CD4-positive, alpha-beta T cell treated with Interleukin-1 beta for 1 hour (primary cell): ENCODE measurements around the gene GALNT7.
"Not testable (repeated sequence)": the region's sequence is repeated elsewhere in the genome, so short reads cannot be mapped to it uniquely, and the experiment has no call there.

Source experiments
- DNase-seq, 2 donors: peaks; one replicate each; pipeline ENCODE4 v3.0.0-alpha.2; 2020 to 2022

The GALNT7 gene, protein sequence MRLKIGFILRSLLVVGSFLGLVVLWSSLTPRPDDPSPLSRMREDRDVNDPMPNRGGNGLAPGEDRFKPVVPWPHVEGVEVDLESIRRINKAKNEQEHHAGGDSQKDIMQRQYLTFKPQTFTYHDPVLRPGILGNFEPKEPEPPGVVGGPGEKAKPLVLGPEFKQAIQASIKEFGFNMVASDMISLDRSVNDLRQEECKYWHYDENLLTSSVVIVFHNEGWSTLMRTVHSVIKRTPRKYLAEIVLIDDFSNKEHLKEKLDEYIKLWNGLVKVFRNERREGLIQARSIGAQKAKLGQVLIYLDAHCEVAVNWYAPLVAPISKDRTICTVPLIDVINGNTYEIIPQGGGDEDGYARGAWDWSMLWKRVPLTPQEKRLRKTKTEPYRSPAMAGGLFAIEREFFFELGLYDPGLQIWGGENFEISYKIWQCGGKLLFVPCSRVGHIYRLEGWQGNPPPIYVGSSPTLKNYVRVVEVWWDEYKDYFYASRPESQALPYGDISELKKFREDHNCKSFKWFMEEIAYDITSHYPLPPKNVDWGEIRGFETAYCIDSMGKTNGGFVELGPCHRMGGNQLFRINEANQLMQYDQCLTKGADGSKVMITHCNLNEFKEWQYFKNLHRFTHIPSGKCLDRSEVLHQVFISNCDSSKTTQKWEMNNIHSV

DNA sequence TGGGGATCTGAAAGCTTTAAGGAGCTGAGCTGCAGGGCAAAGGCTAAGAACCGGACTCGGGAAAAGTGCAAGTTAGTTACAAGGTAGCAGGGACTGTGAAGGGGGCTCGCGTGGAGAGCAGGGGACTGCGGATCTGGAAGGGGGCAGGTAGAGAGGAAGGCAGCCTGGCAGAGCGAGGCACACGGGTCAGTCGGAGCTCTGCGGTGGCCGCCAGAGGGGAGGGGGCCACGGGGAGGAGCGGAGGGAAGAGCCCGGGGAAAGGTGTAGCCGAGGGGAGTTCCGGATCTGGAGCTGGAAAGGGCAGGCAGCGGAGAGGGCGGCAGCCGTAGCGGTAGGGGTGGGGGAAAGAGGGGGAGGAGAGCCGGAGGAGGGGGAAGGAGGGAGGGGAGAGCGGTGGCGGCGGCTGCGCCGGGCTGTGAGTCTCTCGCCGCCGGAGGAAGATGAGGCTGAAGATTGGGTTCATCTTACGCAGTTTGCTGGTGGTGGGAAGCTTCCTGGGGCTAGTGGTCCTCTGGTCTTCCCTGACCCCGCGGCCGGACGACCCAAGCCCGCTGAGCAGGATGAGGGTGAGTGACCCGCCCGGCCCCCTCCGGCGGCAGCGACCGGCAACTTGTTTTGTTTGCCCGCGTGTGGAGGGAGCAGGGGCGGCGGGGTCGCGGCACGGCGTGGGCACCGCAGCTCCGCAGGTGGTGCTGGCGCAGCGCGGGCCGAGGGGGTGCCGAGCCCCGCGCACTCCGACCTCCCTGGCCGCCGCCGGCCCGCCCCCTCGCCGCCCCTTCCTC, at the start of gene GALNT7:
Gene GALNT7 (plus strand): TSS at position 416 of the 782 bp plus-strand sequence. CDS start 25 bp downstream, at position 441.
- peak; percentile 55 to 64 for DNase-seq

DNA sequence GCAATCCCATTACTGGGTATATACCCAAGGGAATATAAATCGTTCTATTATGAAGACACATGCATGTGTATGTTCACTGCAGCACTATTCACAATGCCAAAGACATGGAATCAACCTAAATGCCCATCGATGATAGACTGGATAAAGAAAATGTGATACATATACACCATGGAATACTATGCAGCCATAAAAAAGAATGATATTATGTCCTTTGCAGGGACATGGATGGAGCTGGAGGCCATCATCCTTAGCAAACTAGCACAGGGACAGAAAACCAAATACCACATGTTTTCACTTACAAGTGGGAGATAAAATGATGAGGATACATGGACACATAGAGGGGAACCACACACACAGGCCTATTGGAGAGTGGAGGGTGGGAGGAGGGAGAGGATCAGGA, 49.8 kb upstream of the GALNT7 start:
- not testable (repeated sequence) for DNase-seq

DNA sequence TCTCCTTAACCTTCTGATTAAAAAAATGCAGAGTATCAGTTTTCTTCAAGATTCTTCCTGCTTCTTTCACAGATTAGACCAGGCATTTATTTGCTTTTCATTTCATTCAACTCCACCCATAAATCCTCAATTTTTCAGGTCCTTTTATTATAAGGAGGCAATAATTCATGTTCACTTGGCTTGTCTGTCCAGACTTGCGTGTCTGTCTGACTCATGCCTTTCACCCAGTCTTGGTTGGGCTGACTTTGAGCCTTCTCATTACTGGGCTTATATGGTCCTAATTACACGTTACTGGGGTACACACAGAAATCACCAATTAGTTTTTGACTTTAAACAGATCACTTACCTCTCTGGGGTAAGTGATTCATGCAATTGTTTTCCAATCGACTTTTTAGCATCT, 48.8 kb upstream of the GALNT7 start:
- DNase-seq: no peak

DNA sequence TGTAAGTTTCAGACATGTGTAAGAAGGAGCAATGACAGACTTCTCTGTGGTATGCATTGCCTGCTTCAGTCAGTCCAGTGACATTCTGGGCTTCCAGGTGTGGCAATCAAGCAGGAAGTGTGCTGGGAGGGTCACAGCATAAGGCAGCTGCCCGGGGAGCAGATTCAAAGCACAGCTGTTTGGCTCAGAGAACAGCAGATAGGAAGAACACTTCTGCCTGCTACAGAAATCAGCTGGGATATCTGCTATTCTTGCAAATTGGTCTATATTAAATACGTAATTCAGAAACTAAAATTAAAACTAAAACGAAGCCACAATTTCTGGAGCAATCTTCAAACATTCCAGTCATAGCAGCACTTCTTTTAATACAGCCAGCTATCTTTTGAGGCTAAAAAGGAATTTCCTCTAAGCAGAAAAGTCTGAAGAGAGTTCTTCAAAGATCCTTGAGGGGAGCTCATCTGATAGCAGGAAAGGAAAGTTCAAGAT, 47.5 kb upstream of the GALNT7 start:
- DNase-seq: peak in 1 of 2 donors; percentile 2

DNA sequence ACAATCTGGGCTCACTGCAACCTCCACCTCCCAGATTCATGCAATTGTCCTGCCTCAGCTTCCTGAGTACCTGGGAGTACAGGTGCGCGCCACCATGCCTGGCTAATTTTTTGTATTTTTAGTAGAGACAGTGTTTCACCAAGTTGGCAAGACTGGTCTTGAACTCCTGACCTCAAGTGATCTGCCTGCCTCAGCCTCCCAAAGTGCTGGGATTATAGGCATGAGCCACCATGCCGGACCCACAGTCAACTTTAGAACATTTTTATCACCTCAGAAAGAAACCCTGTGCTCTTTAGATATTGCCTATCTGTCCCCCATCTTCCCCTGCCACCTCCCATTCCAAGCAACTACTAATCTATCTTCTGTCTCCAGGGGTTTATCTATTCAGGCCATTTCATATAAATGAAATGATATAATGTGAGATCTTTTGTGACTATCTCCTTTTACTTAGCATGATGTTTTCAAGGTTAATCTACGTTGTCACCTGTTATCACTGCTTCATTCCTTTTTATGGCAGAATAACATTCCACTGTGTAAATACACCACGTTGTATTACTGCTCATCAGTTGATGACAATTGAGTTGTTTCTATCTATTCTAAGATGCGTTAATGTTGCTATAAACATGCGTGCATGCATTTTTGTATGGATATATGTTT, 44.3 kb upstream of the GALNT7 start:
- DNase-seq: no peak

DNA sequence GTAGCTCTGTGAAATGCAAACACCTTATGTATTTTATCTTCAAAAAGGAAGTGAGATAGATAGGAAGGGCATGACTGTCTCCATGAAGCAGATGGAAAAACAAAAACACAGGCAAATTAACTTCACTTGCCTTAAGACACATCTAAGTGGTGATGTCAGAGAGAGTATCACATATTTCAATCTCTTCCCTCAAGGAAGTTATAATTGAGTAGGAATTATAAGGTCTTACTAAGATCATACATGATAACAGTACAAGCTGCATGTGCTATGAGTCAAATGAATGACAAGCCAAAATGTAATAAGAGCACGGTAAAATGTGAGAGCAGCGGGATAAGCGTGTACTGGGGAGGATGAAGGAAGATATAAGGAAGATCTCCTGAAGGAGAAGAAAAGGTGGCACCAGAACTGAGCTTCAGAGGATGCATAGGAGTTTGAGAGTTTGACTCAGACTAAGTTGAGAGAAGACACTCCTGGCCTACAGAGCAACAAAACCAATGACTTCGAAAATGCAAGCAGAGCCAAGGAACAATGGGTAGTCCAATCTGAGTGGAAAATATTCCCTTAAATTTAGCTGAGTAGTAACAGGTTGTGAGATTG, 43.3 kb upstream of the GALNT7 start:
- DNase-seq: no peak

DNA sequence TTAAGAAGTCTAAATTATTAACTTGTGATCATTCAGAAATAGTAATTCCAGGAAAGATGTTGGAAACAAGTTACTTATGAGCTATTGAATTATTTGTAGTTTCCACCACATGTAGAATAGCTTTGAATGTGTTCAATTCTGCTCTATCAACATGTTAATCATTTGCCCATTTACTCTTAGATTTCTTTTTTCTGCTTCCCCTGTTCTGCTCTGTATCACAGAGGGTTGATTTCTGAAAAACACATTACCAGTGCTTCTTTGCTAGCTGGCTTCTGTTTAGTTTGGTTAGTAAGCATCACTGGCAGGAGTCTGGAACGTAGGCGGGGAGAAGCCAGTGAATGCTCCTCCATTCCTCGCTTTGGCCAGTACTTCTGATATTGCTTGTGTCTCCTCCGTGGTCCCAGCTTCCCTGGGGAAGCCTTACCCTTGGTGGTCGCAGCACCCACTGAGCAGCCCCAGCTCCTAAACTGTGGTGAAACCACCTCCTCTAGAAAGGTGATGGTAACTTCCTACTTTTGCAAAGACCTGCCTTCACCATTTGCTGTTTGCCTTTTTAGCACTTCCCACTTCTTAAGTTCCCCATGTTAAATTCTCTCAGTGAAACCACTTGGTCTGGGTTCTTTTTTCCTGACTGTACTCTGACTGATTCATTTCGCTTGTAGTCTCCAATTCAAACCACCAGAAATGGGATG, 40.3 kb upstream of the GALNT7 start:
- no peak for DNase-seq

DNA sequence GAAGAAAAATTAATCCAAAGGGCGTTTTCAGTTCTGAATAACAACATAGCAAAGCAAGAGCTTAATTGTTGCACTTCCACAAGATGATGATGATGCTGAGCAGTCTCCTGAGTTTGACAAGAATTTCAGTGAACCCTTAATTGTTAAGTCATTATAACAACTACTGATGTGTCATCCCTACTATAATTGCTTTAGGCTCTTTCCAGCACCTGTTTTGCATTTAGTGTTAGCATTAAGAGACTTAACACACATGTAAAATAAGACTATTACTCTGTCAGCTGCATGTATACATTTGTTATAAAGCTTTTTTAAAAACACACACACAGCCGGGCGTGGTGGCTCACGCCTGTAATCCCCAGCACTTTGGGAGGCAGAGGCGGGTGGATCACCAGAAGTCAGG, 37.9 kb upstream of the GALNT7 start:
- no peak for DNase-seq

DNA sequence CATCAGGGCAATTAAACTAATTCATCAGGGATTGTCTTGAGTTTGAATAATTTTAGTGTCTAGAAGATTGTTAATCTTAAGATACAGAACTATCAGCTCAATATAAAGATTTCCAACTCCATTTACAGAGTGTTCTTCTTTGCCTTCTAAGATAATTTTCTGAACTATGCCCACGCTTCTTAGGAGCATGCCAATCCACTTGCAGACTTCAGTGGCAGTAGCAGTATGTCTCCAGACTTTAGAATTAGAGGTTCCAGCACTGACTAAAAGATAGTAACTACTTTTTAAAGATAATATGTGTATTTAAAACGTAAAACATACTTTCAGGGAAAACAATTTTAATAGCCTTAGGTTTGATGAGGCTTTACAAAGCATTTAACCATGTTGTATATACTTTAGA, 34.2 kb upstream of the GALNT7 start:
- no peak for DNase-seq

DNA sequence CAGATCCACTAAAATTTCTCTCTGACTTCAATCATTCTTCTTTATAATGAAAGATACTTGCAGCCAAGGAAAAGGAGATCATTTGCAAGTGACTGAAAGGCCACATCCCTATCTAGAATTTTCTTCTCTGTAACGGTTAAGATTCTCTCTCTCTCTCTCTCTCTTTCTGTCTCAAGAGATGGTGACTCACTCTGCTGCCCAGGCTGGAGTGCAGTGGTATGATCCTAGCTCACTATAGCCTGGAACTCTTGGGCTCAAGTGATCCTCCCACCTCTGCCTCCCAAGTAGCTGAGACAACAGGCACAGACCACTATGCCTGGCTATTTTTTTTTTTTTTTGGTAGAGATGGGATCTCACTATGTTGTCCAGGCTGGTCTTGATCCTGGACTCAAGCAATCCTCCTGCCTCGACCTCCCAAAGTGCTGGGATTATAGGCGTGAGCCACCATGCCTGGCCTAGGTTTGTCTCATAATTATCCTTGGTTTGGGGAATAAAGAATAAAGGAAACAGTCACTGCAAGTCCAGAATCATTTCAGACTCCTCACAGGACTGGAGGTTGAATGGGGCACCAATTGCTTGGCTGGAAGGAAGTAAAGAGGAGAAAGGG, 33.3 kb upstream of the GALNT7 start:
- DNase-seq: no peak

DNA sequence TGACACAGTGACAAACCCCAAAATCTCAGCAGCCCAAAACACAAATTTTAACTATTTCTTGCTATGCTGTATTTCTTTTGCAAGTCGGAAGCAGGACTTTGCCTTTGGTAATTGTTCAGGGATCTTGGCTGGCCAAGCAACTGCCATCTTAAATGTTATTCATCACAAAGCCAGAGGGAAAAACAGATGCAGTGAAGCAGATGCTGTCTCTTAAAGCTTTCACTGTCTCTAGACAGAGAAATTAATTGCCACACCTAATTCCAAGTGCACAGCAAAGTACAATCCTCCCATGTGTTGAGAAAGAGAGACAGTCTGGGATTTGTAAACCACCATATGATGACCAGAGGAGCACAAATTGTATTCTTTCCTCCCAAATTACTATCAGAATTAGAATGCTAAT, 30.0 kb upstream of the GALNT7 start:
- no peak for DNase-seq

DNA sequence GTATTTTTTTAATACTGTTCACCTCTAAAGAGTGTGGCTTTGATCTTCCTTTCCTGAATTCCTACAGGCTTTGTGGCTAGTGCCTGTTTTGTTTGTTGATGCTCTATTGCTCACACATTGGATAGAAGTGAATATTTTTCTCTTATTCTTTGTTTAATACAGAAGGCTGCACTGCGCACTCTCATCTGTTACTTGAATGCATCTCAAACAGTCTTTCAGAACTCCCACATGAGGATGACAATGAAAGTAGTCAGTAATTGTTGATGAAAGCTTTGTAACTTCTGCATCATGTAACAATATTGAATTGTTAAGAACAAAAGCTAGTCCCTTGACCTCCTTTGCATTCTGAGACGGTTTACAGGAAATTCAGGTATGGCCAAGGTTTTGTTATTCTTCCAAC, 29.1 kb upstream of the GALNT7 start:
- no peak for DNase-seq

DNA sequence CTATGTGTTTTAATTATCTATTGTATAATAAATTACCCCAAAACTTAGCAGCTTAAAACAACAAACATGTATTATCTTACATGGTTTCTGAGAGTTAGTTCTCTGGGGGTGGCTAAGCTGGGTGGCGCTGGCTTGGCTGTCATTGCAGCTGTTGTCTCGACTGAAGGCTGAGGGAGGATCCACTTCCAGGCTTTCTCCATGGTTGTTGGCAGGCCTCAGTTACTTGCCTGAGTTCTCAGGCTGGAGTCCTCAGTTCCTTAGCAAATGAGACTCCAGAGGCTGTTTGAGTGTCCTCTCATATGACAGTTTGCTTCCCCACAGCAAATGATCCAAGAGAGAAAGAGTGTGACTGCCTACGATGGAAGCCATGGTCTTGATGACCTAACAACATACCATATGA, 23.5 kb upstream of the GALNT7 start:
- no peak for DNase-seq

DNA sequence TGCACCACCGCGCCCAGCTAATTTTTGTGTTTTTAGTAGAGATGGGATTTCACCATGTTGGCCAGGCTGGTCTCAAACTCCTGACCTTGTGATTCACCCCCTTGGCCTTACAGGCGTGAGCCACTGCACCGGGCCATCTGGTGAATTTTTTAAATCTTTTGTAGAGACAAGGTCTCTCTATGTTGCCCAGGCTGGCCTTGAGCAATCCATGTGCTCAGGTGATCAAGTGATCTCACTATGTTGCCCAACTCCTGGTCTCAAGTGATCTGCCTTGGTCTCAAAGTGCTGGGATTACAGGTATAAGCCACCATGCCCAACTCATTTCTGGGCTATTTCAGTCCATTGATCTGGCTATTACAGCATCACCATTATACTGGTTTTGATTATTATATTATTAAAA, 22.2 kb upstream of the GALNT7 start:
- no peak for DNase-seq

DNA sequence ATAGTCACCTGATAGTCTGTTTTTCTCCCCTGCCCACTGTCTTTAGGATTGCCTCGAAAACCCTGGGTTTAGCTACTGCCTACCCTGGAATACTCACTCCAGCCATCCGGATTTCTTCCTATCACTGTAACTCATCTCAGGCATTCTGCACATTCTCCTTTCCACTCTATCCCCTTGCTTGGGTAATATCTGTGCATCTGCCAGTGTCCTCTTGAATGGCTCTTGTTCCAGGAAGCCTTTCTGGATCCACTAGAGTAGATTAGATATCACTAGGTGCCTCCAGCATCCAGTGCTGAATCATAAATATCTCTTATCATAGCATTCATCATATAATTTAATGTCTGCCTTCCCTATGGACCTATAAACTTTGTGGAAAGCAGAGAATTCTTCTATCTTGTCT, 17.1 kb upstream of the GALNT7 start:
- no peak for DNase-seq

DNA sequence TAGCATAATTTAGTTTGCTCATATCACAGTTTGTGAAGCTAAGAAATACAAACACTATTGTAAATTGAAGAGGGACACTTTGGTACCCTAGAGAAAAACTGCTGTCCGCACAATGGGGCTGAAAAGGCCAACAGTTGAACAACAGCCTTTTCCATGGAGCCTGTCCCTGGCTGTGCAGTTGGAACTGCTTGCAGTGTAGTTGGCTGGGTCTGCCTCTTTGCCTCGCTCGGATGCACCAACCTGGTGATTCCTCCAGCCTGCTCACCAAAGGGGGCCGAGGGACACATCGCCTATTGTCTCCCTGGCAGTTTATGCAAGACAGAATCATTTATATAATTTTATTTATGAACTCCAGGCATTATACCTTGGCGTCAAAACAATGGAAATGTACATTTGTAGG, 16.5 kb upstream of the GALNT7 start:
- no peak for DNase-seq

DNA sequence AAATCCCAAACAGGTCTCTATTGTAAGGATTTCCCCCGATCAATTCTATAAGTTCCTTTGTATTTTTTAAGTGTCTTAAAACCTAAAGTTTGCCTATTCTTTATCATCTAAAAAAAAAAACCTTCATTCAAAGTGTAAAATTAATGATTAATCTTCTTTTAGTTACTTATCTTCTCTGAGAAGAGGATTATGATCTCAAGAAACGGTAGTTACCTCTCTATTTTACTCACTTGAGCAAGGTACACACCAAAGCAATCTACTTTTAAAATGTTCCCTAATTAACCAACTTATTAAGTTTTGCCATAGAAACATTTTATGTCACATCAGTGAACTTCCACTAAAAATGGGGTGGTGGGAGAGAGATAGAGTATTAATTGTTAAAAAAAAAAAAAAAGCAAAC, 15.2 kb upstream of the GALNT7 start:
- no peak for DNase-seq

DNA sequence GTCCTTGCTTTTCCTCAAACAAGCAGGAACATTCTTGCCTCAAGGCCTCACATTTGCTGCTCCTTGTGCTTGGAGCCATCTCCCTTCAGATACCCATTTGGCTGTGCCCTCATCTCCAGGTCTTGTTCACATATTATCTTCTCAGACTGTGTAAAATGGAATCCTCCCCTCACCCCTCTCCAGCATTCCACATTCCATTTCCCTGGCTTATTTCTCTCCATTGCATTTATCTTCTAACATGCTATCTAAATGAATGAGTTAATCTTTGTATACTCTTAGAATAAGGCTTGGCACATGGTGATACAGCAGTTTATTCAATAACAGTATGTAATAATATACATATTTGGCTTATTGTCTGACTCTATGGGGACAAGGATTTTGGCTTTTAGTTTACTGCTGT, 8.8 kb upstream of the GALNT7 start:
- DNase-seq: no peak

DNA sequence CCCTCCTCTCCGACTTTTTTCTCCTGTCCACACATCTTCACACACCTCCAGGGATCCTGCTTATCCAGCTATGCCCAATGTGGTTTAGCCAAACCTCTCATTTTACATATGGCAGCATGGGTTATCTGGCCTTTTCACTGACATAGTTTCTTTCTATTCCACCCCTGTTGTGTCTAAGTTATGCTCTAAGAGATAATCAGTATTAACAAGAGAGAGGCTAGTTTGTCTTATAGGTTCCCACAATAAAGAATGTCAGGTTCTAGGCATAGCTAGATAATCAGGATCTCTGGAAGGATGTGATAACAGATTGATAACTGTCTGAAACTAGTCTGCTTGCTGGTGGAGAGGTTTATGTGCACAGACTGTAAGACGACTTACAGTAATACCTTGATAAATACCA, 7.7 kb upstream of the GALNT7 start:
- no peak for DNase-seq

DNA sequence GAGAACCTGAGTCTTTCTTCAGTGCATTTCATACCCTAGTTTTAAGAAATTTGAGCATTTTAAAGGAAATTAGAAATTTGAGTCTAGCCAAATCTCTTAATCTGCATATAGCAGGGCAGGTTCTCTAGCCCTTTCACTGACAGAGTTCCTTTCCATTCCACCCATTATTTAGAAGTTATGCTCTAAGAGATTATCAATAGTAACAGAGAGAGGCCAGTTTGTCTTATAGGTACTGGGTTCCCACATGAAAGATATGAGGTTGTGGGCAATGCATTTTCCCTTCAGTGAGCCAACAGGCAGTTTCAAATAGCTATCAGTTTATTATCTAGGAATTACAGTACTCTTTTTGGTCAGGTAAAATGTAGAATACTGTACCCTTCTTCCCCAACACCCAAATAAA, 7.3 kb upstream of the GALNT7 start:
- no peak for DNase-seq

DNA sequence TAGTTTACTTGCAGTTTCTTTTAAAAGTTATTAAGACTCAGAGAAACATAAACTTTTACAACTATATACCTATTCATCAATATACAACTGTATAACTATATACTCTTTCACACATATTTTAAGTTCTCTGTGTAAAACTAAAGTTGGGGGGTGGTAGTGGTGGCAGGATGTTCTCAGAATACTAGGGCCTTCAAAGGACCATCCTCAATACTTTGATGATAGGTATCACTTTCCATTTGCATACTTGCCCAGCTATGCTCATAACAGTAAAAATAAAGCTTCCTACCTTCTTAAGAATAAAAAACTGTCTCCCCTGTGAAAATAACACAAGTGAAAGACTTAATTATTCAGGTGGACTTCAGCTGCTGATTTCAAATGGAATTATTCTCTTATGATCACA, 2.9 kb upstream of the GALNT7 start:
- no peak for DNase-seq

DNA sequence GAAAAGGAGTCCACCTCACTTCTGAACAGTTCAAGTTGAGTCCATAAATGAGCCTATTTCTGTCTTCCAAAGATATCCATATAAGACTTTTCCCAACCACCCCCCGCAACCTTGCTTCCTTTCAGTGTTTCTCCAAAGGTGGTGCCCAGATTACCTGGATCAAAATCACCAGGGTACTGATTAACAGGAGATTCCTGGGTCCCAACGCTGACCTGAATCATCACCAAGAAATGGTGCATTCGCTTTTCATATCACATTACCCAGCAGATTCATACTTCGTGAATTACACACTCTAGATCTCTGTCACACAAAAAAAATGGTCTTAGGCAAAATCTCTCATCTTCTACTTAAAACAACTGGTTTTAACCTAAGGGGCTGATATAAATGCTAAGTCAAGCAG, 2.1 kb upstream of the GALNT7 start:
- DNase-seq: no peak
